DMS114 treated with DMSO at 0.1 percent for 48 hours (cell line): ENCODE data around the gene MTLN.
A peak's percentile ranks its signal among the peaks of the same experiment; 100 is the strongest.
"Not testable (repeated sequence)": the region's sequence is repeated elsewhere in the genome, so short reads cannot be mapped to it uniquely, and the experiment has no call there.

Source experiments
- DNase-seq: peaks from one replicate; lab custom pipeline; 2025; ENCODE audit not compliant: unreplicated experiment; lab: John Stamatoyannopoulos, UW

Gene MTLN

GRCh38 chr2:110211938-110212858 lies at the start of gene MTLN:
MTLN (minus strand) TSS chr2:110212547; CDS start chr2:110212525, 22 bp downstream.
- peak; percentile 6 for DNase-seq

- not testable (repeated sequence) for DNase-seq
Measured at GRCh38 chr2:110261910-110262309, 49.6 kb upstream of the MTLN start.

DNA sequence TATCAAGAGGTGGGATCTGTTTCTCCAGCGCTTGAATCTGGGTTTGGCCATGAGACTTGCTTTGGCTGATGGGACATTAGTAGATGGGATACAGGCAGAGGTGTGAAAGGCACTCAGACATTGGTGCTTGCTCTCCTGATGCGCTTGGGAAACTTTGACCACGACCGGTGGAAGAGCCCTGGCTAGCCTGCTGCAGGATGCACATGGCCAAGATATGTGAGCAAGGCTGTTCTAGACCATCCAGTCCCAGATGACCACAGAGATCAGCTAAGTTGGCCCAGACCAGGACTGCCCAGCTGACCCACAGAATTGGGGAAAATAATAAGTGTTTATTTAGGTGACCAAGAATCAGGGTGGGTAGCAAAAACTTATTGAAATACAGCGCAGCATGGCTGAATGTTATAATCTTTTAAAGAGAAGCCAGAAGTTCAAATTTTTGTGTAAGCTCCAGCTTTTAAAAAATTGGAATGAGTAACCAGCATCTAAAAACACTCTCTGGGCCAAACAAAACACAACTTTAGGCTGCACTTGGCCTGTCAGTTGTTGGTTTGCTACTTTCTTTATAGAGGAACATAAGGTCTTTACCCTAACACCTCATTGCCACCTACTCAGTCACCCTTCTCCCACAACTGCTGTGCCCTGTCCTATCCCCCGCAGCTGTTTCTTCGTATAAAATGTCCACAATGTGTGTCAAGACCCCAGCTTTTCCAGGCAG lies 35.9 kb upstream of the MTLN start:
- DNase-seq, result not testable (repeated sequence)

DNA sequence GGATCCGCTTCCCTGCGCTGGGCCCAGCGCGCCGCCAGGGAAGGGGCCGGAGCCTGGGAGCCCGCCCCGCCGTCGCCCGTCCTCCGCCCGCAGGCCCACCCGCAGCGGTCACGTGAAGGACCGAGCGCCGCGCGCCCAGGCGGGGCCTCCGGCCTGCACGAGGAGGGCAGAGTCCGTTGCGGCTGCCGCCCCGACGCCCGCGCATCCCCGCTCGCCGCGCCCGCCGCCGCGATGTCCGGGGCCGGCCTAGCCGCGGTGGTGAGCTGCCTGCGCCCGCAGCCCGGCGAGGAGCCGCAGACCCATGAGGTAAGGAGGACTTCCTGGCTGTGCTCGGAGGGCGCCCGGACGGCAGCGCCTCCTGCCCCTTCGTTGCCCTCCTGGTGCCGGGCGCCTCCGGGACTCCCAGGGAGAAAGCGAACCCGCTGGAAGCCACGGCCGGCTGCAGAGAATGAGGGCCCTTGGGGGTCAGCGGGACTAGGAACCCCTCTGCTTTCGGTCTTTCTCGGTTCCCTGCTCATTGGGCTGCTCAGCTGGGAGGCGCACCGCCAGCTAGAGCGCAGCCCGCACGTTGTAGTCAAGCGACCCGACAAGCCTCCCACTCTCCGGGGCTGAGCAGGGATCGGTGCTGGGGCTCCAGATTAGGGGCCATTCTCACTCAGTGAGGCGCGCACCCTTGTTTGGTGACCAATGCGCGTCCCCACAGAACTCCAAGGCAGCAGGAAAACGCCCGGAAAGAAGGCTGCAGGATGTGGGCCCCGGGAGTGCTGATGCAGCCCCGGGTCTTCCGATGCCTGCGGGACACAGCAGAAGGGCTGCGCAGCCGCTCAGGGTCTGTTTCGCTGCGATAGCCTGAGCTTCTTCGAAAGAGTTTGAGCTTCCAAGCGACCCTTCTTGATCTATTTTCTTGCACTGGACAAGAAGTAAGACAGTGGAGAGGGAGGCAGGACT lies 33.4 kb upstream of the MTLN start:
- DNase-seq, result not testable (repeated sequence)

DNA sequence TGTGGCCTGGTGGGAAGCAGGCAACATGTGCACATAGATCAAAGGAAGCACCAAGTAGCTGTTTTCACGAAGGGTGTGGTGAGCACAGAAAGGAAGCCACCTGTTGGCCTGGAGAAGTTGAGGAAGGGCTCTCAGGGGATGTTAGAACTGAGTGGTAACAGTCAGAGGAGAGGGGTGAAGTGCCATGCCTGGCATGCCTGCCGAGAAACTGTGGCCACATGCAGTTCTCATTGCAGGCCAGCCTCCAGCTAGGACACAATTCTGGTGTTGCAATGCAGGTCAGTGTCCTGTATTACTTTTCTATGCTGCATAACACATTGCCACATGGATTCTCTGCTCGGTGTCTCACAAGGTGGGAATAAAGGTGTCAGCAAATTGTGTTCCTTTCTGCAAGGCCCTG lies 30.9 kb upstream of the MTLN start:
- DNase-seq, result not testable (repeated sequence)

GRCh38 chr2:110234514-110234913 lies 22.2 kb upstream of the MTLN start:
- DNase-seq, result not testable (repeated sequence)

DNA sequence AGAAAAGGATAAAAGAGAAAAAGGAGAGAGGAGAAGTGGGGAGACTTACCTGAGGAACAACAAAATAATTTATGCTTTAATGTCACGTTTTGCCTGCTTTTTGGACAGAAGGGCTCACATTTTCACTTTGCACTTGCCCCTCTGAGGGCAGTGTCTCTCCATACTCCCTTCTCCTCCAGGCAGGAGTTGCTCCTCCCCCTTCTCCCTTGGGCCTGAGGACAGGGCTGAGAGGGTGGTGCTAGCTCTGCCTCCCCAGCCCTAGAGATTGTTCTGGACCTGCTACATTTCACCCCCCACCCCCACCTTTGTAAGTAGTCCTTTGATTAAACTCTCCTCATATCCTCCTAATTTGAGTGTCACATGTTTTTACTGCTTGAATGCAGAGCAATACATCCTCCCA lies 17.5 kb upstream of the MTLN start:
- not testable (repeated sequence) for DNase-seq

DNA sequence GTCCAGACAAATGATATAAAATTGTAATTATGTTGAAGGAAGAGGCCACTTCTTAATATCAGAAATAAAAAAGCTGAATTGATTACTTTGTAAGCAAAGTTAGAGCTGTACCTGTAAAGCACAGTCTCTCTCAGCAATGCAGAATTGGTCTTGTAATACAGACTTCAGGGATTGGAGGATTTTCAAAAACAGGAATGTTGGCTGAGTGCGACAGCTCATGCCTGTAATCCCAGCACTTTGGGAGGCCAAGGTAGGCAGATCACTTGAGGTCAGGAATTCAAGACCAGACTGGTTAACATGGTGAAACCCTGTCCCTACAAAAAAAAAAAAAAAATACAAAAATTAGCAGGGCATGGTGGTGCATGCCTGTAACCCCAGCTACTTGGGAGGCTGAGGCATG lies 10.3 kb upstream of the MTLN start:
- DNase-seq, result not testable (repeated sequence)

DNA sequence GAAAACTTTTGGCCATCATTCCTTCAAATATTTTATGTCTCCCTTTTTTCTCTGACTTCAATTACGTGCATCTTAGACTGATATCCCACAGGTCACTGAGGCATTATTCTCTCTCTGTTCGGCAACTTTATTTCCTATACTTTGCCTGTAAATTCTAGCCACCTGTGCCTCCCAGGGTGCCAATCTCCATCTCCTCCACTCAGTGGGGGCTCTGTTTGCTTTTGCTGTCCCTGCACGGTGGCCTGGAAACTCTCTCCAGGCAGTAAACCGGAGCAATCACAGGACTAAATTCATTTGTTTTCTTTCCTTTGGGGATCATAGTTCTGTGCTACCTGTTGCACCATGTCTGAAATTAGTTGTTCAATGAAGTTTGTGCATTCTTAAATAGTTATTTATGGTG lies 9.6 kb upstream of the MTLN start:
- DNase-seq, result no peak

DNA sequence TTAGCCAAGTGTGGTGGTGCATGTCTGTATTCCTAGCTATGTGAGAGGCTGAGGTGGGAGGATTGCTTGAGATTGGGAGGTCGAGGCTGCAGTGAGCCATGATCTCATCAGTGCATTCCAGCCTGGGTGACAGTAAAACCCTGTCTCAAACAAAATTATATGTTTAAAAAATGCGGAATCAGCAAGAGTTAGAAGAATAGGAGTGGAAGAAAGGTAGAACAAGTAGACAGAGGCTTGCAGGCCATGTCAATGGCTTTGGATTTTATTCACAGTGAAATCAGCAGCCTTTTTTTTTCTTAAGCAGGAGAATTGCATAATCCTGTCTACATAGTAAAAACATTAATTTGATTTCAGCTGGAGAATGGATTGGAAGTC lies 7.8 kb upstream of the MTLN start:
- no peak for DNase-seq

DNA sequence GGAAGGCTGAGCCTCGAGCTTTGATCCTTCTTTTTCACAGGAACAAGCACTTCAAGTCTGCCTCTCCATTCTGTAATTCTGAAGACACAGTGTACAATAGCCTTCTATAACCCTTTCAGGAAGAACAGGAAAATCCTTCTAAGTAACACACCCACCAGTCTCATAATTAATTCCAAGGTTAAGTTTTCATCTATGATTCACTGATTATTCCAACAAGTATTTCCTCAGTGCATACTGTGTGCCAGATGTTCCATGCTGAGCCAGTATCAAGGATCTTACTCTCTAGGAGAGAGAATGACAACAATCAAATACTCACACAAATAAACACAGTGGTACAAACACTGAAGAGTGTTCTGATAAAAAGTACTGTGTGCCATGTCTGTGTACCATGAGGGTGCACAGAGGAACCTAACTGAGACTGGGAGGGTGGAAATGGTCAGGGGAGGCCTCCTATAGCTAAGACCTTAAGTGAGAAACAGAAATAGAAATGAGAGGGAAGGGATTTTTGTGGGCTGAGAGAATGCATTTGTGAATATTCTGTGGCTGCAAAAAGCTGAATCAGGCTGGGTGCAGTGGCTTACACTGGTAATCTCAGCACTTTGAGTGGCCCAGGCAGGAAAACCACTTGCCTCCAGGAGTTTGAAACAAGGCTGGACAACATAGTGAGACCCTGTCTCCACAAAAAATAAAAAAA lies 7.3 kb upstream of the MTLN start:
- no peak for DNase-seq

- not testable (repeated sequence) for DNase-seq
Measured at GRCh38 chr2:110218889-110219288, 6.5 kb upstream of the MTLN start.

DNA sequence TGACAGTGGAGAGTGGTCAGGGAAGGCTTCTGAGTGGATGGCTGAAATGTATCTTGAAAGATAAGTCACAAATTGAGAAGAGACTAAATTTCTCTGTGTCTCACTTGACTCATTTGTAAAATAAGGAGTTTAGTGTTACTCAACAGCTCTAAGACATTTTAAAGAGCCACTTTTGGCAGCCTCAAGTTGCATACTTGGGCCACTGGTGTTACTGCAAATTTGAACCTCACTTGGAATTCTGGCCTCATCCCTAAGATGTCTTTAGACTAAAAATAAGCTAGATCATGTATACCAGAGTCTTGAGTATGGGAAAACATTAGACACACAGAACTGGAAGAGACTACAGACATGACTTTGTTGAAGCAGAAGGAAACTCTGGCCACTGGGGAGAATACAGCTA lies 4.5 kb upstream of the MTLN start:
- no peak for DNase-seq

- no peak for DNase-seq
Measured at GRCh38 chr2:110216199-110216598, 3.9 kb upstream of the MTLN start.

- DNase-seq, result no peak
Measured at GRCh38 chr2:110215566-110216158, 3.3 kb upstream of the MTLN start.

- no peak for DNase-seq
Measured at GRCh38 chr2:110215091-110215490, 2.7 kb upstream of the MTLN start.

GRCh38 chr2:110213522-110213921 lies 1.2 kb upstream of the MTLN start:
- DNase-seq, result not testable (repeated sequence)

GRCh38 chr2:110205660-110206455 lies 6.5 kb downstream of the MTLN start:
- DNase-seq, result no peak
